Measurements from ENCODE around the gene ZSWIM6.

DNA sequence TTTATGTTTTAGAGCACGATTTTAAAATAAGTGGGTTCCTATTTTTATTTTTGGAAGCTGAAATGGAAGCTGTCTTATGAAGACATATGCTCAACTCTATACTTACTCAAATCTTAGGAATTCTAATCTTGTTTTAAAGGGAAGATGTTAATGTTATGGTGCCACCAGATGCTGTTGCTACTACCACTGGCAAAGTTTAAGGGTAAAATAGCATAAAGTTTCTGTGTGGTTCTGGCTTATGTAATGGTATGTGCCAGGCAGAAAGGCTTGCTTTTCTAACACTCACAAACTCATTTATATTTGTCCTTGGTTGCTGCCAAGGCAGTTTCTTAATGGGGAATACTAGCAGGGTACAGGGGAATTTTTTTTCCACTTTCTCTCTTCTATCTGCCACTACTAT lies 204.9 kb downstream of the ZSWIM6 start:
- TF ChIP-seq, protein P1, sequence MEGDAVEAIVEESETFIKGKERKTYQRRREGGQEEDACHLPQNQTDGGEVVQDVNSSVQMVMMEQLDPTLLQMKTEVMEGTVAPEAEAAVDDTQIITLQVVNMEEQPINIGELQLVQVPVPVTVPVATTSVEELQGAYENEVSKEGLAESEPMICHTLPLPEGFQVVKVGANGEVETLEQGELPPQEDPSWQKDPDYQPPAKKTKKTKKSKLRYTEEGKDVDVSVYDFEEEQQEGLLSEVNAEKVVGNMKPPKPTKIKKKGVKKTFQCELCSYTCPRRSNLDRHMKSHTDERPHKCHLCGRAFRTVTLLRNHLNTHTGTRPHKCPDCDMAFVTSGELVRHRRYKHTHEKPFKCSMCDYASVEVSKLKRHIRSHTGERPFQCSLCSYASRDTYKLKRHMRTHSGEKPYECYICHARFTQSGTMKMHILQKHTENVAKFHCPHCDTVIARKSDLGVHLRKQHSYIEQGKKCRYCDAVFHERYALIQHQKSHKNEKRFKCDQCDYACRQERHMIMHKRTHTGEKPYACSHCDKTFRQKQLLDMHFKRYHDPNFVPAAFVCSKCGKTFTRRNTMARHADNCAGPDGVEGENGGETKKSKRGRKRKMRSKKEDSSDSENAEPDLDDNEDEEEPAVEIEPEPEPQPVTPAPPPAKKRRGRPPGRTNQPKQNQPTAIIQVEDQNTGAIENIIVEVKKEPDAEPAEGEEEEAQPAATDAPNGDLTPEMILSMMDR (IDR thresholded peaks at IDR 0.05; ENCODE audit: low read length): no peak
- no peak for TF ChIP-seq EZH2 (IDR thresholded peaks at IDR 0.05; ENCODE audit: borderline replicate concordance, low read length)
